ENCODE measurements around the gene TNFRSF12A. TPM values are rescaled to one million over a fixed set of nuclear protein-coding genes. Genes with fewer than 3 reads are reported as not detected.

Gene TNFRSF12A, protein sequence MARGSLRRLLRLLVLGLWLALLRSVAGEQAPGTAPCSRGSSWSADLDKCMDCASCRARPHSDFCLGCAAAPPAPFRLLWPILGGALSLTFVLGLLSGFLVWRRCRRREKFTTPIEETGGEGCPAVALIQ
- total RNA-seq, result not detected

DNA sequence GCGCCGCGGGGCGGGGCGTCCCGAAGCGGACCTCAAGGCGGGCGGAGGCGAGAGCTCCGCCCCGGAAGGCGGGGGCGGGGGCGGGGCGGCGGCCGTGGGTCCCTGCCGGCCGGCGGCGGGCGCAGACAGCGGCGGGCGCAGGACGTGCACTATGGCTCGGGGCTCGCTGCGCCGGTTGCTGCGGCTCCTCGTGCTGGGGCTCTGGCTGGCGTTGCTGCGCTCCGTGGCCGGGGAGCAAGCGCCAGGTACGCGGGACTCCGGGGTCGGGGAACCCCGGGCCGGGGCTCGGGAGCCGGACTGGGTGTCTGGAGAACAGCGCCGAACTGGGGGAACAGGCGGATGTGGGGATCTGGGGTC lies at the start of gene TNFRSF12A:
Gene TNFRSF12A (plus strand): TSS at position 122 of the 357 bp plus-strand sequence. CDS start 30 bp downstream, at position 152.

DNA sequence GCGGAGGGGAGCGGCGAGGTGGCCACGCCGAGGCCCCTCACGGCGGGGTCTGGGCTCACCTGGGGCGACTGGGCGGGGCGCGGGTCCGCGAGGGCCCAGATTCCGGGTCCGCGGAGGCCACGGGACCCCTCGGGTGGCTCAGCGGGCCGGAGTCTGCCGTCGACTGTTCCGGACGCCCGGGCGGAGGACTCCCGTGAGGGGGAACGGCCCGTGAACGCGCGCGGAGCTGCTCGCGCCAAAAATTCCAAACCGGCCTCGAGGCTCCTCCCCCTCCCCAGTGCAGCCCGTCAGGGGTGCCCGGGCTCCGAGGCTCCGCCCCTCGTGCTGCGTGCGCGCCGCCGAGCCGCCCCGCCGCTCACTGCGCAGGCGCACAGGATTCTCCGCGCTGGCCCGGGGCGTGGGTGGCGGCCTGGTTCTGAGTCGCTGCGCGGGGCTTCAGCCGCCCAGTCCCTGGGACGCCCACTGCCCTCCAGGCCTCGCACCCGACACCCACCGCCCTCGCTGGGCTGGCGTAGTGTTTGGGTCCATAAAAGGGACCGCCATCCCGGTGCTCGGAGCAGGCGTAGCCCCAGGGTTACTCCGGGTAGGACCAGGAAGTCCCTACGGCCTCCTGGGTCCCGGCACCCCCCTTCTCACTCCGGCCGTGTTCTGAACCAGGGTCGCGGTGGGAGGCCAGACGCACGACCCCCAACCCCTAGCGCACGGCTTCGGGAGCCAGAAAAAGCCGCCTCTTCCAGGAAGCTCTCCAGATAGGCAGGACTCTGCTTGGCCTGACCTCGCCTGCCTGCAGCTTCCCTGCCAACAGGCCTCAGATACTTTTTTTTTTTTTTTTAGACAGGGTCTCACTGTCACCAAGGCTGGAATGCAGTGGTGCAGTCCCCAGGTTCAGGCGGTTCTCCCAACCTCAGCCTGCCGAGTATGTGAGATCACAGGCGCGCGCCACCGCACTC lies 39.7 kb upstream of the TNFRSF12A start, which contains the start of gene PKMYT1:
Gene PKMYT1 (minus strand): TSS at position 220 of the 950 bp plus-strand sequence. CDS start 789 bp downstream, outside the sequence.

DNA sequence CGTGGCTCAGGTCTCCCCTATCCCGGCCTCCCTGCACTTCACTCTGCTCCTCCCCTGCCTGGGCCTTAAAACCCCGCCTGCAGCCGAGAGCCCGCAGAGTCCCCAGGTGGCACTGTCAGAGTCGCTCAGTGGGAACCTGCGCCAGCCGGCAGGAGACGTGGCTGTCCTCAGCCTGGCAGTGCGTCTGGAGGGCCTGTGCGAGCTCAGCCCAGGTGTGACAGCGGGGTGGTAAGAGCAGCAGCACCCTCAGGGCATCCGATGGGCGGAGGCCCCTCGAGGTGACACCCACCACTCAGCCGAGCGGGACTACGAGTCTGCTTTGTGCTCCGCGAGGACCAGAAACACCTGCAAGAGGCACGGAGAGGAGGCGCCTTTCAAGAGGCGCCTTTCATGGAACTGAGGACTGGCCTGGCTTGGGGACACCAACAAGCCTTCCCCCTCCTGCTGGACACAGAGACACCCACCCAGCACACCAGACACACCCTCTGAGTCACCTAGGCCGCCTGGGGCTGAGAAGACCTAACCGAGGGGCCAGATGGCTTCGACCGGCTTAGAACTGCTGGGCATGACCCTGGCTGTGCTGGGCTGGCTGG lies 7.2 kb upstream of the TNFRSF12A start, which contains the start of gene CLDN9:
Gene CLDN9 (plus strand): TSS at position 96 of the 593 bp plus-strand sequence. CDS start 440 bp downstream, at position 536.

DNA sequence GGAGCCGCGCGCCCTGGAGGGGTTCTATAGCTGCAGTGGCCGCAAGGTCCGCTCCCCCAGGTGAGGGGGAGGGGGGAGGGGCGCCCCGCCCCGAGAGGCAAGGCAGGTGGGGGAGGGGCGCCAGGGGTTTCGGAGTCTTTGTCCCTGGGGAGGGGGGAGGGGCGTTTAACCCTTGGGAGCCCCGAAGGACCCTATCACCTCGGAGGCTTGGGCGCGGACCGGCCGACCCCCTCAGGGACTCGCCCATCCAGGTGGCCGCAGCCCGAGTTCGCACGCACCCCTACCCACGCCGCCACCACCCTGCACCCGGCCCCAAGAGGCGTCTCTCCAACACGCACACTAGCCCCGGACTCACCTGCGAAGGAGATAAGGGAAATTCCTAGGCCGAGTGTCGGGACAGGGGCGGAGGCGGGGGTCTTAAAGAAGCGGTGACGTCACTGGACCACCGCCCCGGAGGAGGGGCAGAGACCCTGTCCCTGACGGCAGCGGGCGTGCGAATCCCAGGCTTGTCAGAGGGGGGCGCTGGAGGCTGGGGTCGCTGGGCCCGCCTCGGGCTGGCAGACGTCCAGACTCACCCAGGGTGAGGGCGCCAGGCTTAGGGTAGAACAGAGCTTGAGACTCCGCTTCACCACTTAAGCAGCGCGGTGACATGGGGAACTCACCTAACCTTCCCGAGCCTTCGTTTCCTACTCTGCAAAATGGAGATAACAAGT lies 2.2 kb upstream of the TNFRSF12A start, which contains the start of gene CLDN6:
Gene CLDN6 (minus strand): TSS at position 390 of the 713 bp plus-strand sequence. CDS start 2,162 bp downstream, outside the sequence.

DNA sequence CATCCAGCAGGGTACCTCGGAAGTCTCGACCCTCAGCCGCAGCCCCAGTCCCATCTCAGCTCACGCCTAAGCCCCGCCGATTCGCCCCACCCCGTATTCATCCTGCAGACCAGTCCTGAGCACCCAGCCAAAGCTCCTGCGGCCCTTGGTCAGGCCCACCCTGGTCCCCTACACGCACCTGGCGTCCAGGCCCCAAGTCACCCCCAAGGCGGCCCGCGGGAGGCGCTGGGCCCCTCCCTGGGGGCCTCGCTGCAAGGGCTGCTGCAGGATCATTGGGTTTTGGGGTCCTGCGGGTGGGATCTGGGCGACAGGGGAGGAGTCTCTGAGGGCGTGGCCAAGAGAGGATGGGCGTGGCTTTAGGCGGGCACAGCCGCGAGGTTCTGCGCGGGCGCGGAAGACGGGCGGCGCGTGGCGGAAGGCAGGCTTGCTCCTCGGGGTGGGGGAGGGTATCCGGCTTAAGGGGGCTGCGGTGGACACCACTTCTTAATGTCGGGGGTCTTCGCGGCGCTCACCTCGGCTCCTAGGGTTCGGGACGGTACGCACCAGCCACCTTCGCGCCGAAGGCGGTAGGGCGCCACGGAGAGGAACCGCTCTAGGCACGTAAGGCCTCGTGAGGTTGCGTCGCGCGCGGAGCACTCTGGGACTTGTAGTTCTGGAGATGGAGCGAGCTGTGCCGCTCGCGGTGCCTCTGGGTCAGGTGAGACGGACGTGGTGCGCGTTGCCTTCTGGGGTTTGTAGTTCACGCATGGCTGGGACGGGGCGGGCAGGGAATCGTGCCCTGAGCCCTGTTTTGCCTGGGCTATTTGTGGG lies 3.7 kb downstream of the TNFRSF12A start, which contains the start of the genes HCFC1R1 and THOC6:
Gene HCFC1R1 (minus strand): TSS at position 274 of the 810 bp plus-strand sequence. CDS start 1 bp downstream, at position 273.
Gene THOC6 (plus strand): TSS at position 367 of the 810 bp plus-strand sequence. CDS start 292 bp downstream, at position 659.

DNA sequence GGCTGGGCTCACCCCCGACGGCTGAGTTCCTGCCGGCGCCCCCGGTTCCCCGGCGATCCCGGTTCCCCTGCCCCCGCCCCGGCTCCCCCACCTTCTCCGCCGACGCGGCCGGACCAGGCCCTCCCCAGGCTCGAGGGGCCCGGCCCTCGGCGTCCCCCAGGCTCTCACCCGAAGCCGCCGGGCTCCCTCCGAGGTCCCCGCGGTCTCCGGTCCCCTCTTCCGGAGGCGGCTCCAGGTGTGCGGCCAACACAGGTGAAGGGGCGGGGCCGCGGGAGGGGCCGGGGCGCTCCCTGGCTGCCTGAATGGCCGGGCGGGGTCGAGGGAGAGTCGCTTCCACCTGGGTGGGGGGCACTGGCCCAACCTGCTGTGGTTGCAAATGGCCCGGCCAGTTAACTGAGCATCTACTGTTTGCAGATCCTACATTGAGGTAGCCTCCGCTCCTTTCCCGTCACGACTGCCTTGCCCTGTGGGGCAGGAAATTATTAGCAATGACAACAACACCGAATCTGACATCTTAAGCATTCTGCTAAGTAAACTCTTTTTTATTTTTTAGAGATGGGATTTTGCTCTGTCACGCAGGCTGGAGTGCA lies 16.7 kb downstream of the TNFRSF12A start, which contains the start of gene BICDL2:
Gene BICDL2 (minus strand): TSS at position 219 of the 590 bp plus-strand sequence. CDS start 1,448 bp downstream, outside the sequence.

DNA sequence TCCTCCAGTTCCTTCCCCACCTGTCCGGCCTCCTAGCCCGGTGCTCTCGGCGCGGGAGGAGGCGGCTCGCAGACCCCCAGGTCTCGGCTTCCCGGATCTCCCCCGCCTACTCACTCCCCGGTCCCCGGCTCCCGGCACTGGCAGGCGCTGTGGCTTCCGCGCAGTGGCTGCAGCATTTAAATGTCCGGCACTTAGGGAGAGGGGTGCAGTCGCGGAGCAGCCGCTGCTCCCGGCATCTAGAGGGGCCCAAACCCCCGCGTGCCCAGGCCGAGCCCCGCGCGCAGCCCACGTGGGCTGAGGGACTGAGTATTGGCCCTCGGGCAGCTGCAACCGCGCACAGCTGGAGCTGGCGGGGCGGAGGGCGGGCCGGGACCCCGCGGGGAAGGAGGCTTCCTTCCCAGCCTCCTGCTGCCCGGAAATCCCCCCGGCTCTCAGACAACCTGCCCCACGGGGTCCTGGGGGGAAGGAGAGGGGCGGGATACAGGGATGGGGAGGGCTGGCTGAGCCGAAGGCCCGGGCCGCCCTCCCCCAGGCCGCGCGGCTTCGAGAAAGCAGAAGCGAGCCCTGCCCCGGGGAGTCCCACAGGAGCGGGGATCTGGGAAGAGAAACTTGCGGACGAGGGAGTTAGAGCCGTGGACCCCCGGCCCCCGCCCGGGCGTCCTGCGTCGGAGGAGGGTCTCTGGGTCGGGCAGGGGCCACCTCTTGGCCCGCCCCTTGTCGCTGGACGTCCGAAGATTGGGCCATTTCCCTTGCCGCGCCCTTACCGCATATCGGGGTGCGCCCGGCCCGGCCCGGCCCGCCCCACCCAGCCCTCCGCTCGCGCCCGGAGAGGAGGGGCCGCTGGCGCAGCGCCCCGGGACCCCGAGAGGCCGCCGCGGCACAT lies 25.8 kb downstream of the TNFRSF12A start, which contains the start of gene MMP25:
Gene MMP25 (plus strand): TSS at position 804 of the 883 bp plus-strand sequence. CDS start 357 bp downstream, outside the sequence.

DNA sequence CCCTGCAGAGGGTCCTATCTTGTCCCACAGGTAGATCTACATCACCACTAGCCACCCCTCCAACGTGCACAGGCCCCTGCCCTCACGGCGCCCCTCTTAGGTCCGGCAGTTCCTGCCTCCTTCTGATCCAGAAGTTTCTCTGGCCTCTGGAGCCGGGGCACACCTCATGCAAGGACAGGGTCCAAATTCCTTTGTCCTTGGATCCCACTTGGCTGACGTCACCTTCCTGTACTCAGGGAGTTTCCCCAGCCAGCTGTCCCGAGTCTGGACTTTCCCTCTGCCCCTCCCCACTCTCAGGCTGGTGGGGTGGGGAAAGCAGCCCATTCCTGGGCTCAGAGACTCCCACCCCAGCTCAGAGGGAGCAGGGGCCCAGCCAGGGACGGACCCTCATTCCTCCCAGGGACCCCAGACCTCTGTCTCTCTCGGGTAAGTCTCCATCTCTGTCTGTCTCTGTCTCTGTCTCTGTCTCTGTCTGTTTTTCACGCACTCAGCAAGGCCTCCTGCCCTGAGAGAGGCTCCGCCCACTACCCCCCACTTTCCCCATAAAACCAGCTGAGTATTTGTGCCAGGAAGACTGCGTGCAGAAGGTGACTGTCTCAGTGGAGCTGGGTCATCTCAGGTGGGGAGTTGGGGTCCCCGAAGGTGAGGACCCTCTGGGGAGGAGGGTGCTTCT lies 45.0 kb downstream of the TNFRSF12A start, which contains the start of gene IL32:
Gene IL32 (plus strand): TSS at position 572 of the 673 bp plus-strand sequence. CDS start 172 bp downstream, outside the sequence.

Small RNA genes lying within 50 kb of the gene (small RNA-seq; reads per million reads assigned to genes)
- gene LINC00514 (ENCODE audit: low replicate concordance), result not detected

Other genes starting within 250 kb of the TNFRSF12A start
- 82.9 TPM for gene ELOB, start 243.1 kb upstream of the TNFRSF12A start, total RNA-seq
- gene PRSS33, start 232.8 kb upstream of the TNFRSF12A start, total RNA-seq, result not detected
- gene PRSS41, start 221.9 kb upstream of the TNFRSF12A start, total RNA-seq, result not detected
- gene PRSS21, start 203.1 kb upstream of the TNFRSF12A start, total RNA-seq, result not detected
- gene ZG16B, start 190.1 kb upstream of the TNFRSF12A start, total RNA-seq, result not detected
- not detected for gene PRSS22, start 162.2 kb upstream of the TNFRSF12A start, total RNA-seq
- gene FLYWCH2, start 137.2 kb upstream of the TNFRSF12A start, total RNA-seq, result 39.4 TPM
- gene FLYWCH1, start 108.4 kb upstream of the TNFRSF12A start, total RNA-seq, result 25.0 TPM
- not detected for gene KREMEN2, start 56.1 kb upstream of the TNFRSF12A start, total RNA-seq
- 20.3 TPM for gene PAQR4, start 51.0 kb upstream of the TNFRSF12A start, total RNA-seq
- 5.9 TPM for gene PKMYT1, start 39.9 kb upstream of the TNFRSF12A start, total RNA-seq
- not detected for gene CLDN9, start 7.4 kb upstream of the TNFRSF12A start, total RNA-seq
- gene CLDN6, start 2.2 kb upstream of the TNFRSF12A start, total RNA-seq, result 0.63 TPM
- gene HCFC1R1, start 3.6 kb downstream of the TNFRSF12A start, total RNA-seq, result 17.2 TPM
- 4.4 TPM for gene THOC6, start 3.7 kb downstream of the TNFRSF12A start, total RNA-seq
- 0.31 TPM for gene BICDL2, start 16.6 kb downstream of the TNFRSF12A start, total RNA-seq
- gene MMP25, start 26.2 kb downstream of the TNFRSF12A start, total RNA-seq, result 0.63 TPM
- gene IL32, start 45.3 kb downstream of the TNFRSF12A start, total RNA-seq, result 1.6 TPM
- not detected for gene ZSCAN10, start 78.9 kb downstream of the TNFRSF12A start, total RNA-seq
- gene ZNF205, start 92.2 kb downstream of the TNFRSF12A start, total RNA-seq, result 14.4 TPM
- gene ZNF213, start 114.7 kb downstream of the TNFRSF12A start, total RNA-seq, result 10.3 TPM
- gene OR1F1, start 167.8 kb downstream of the TNFRSF12A start, total RNA-seq, result 0.94 TPM
- 16.3 TPM for gene ZNF200, start 214.8 kb downstream of the TNFRSF12A start, total RNA-seq
- 0.31 TPM for gene MEFV, start 236.3 kb downstream of the TNFRSF12A start, total RNA-seq

All from parietal lobe (tissue), 2 donors.